Sigmoid colon (tissue), 4 donors: ENCODE data around the gene SMOC2.

Experiments
- EP300 ChIP-seq, 4 donors: sonication (generic); formaldehyde crosslinking; IDR thresholded peaks; one replicate each; pipeline ENCODE4 v1.6.1; 2017; ENCODE audit warnings: antibody characterized with exemption in 4 of 4
- POLR2A ChIP-seq, 2 donors: fragments of 450-650 bp; IDR thresholded peaks; one replicate each; pipeline ENCODE4 v1.6.1; 2016; ENCODE audit warnings: antibody characterized with exemption in 2 of 2, mild to moderate bottlenecking in 2 of 2, moderate library complexity in 2 of 2
- POLR2AphosphoS5 ChIP-seq, 4 donors: sonication (generic); formaldehyde crosslinking; IDR thresholded peaks; one replicate each; pipeline ENCODE4 v1.6.1; 2017; ENCODE audit warnings: antibody characterized with exemption in 4 of 4
- TF ChIP-seq, protein P1 (sequence below), 4 experiments: fragments of 450-650 bp in 3 of 4; fragments of 200-600 bp in 1 of 4; IDR thresholded peaks; one replicate each; pipeline ENCODE4 v1.5.1; 2016 to 2019; ENCODE audit warnings: antibody characterized with exemption in 4 of 4, mild to moderate bottlenecking in 3 of 4, moderate library complexity in 2 of 4

DNA sequence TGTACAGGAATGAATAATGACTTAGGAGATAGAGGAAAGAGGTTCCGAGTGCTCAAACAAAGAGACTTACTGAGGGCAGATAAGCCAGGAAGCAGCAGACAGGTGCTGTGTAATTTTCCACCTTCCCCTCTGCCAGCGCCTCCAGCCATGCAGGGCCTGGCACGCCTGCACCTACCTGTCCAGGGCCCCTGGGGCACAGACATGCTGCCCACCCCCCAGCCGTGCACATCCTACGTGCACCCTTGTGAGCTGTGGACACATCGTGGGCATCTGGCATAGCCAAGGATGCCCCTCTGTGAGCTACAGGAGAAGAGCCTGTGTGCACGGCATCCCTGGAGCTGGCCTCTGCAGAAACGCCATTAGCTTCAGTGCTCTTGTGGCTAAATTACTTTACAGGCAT is 7.1 kb upstream of the SMOC2 start:
- TF ChIP-seq, protein P1, sequence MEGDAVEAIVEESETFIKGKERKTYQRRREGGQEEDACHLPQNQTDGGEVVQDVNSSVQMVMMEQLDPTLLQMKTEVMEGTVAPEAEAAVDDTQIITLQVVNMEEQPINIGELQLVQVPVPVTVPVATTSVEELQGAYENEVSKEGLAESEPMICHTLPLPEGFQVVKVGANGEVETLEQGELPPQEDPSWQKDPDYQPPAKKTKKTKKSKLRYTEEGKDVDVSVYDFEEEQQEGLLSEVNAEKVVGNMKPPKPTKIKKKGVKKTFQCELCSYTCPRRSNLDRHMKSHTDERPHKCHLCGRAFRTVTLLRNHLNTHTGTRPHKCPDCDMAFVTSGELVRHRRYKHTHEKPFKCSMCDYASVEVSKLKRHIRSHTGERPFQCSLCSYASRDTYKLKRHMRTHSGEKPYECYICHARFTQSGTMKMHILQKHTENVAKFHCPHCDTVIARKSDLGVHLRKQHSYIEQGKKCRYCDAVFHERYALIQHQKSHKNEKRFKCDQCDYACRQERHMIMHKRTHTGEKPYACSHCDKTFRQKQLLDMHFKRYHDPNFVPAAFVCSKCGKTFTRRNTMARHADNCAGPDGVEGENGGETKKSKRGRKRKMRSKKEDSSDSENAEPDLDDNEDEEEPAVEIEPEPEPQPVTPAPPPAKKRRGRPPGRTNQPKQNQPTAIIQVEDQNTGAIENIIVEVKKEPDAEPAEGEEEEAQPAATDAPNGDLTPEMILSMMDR (IDR thresholded peaks at IDR 0.05): no peak
- TF ChIP-seq POLR2A (IDR thresholded peaks at IDR 0.05) (no peak), POLR2AphosphoS5 (IDR thresholded peaks at IDR 0.05) (no peak), EP300 (IDR thresholded peaks at IDR 0.05) (no peak)
